ENCODE measurements around the gene MYL4.

- TF ChIP-seq, protein P1, sequence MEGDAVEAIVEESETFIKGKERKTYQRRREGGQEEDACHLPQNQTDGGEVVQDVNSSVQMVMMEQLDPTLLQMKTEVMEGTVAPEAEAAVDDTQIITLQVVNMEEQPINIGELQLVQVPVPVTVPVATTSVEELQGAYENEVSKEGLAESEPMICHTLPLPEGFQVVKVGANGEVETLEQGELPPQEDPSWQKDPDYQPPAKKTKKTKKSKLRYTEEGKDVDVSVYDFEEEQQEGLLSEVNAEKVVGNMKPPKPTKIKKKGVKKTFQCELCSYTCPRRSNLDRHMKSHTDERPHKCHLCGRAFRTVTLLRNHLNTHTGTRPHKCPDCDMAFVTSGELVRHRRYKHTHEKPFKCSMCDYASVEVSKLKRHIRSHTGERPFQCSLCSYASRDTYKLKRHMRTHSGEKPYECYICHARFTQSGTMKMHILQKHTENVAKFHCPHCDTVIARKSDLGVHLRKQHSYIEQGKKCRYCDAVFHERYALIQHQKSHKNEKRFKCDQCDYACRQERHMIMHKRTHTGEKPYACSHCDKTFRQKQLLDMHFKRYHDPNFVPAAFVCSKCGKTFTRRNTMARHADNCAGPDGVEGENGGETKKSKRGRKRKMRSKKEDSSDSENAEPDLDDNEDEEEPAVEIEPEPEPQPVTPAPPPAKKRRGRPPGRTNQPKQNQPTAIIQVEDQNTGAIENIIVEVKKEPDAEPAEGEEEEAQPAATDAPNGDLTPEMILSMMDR (IDR thresholded peaks at IDR 0.05; ENCODE audit: low read length) = no peak
- no peak for TF ChIP-seq EZH2 (IDR thresholded peaks at IDR 0.05; ENCODE audit: borderline replicate concordance, low read length)
Observed at GRCh38 chr17:47199627-47200324, 9.4 kb upstream of the MYL4 start.
